Measurements from ENCODE around the gene MIA. TPM values are rescaled to one million over a fixed set of nuclear protein-coding genes. Genes with fewer than 3 reads are reported as not detected.

MIA gene
- polyA plus RNA-seq, 1 donor from 2014 or later: 1.8 TPM

- no peak overlapping the region for H3K9ac ChIP-seq (ENCODE audit: low read length)
- peak overlapping the region; percentile 92 for H3K4me3 ChIP-seq (ENCODE audit: low read length)
These were observed 29.5 kb downstream of the MIA start for GRCh38 chr19:40804783-40805242.

DNA sequence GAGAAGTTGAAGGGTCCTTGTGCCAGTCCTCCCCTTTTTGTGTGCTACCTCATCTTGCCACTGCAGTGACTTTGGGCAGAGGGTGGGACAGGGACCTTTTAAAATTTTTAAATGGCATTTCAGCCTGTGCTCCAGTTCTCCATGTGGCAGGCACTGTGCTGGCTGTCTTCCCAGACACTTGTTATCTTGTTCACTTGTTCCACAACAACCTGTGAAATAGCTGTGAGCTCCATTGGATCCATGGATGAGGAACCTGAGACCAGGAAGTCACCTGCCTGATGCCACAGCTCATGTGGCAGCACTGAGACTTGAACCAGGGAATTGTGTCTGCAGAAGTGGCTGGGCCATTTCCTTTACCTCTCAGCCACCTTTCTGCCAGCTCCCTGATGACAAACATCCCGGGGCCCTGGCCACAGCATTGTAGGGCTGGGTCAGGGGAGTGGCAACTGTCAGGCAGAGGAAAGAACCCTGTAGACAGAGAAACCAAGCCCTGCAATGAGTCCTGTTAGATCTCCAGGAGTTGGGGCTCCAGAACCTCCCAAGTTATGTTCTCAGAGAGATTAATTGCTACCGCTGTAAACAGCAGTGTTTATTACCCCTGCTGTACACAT lies 30.0 kb downstream of the MIA start:
- peak overlapping the region; percentile 92 for H3K4me3 ChIP-seq (ENCODE audit: low read length)
- no peak overlapping the region for H2AFZ ChIP-seq (ENCODE audit: low read depth, low read length)
- peaks cover 3% of the 10 kb centered on the region for H3K36me3 ChIP-seq (ENCODE audit: insufficient read depth, low read length)
- peaks cover 10% of the 10 kb centered on the region for H4K20me1 ChIP-seq (ENCODE audit: insufficient read depth)
- H3K9ac ChIP-seq (ENCODE audit: low read length): no peak overlapping the region
- no peak for TF ChIP-seq RAD21 (conservative IDR thresholded peaks at IDR 0.05)
- TF ChIP-seq TAF1 (IDR thresholded peaks at IDR 0.05; ENCODE audit: low read depth): no peak
- no peak for TF ChIP-seq POLR2AphosphoS5 (IDR thresholded peaks at IDR 0.05)
- no peaks in the 10 kb centered on the region for H3K9me3 ChIP-seq (ENCODE audit: low read length)
- H3K79me2 ChIP-seq (replicated peaks; ENCODE audit: insufficient read depth, low read length): peaks cover 62% of the 10 kb centered on the region
- no peaks in the 10 kb centered on the region for H3K9me2 ChIP-seq (ENCODE audit: insufficient read depth, low read length)
- H3F3A ChIP-seq (ENCODE audit: insufficient read depth, low read length, poor library complexity, severe bottlenecking): no peaks in the 10 kb centered on the region
- H3K27me3 ChIP-seq (ENCODE audit: insufficient read depth, low read depth, low read length): no peaks in the 10 kb centered on the region
- peak overlapping the region; percentile 85 for H3K27ac ChIP-seq (ENCODE audit: low read length)
- no peak overlapping the region for H3K4me2 ChIP-seq (ENCODE audit: low read length)

More at GRCh38 chr19:40804783-40805242, 29.5 kb downstream of the MIA start:
- H2AFZ ChIP-seq (ENCODE audit: low read depth, low read length): no peak overlapping the region
- H4K20me1 ChIP-seq (ENCODE audit: insufficient read depth): peaks cover 10% of the 10 kb centered on the region
- H3K9me2 ChIP-seq (ENCODE audit: insufficient read depth, low read length): no peaks in the 10 kb centered on the region
- H3K79me2 ChIP-seq (replicated peaks; ENCODE audit: insufficient read depth, low read length): peaks cover 68% of the 10 kb centered on the region
- no peaks in the 10 kb centered on the region for H3K27me3 ChIP-seq (ENCODE audit: insufficient read depth, low read depth, low read length)
- TF ChIP-seq RAD21 (conservative IDR thresholded peaks at IDR 0.05) (no peak), CTCF (IDR thresholded peaks at IDR 0.05; ENCODE audit: poor library complexity, severe bottlenecking) (peak; percentile 29)
- no peak overlapping the region for H3K27ac ChIP-seq (ENCODE audit: low read length)
- peaks cover 3% of the 10 kb centered on the region for H3K36me3 ChIP-seq (ENCODE audit: insufficient read depth, low read length)
- H3K4me2 ChIP-seq (ENCODE audit: low read length): no peak overlapping the region
- H3K9me3 ChIP-seq (ENCODE audit: low read length): no peaks in the 10 kb centered on the region
- H3F3A ChIP-seq (ENCODE audit: insufficient read depth, low read length, poor library complexity, severe bottlenecking): no peaks in the 10 kb centered on the region

DNA sequence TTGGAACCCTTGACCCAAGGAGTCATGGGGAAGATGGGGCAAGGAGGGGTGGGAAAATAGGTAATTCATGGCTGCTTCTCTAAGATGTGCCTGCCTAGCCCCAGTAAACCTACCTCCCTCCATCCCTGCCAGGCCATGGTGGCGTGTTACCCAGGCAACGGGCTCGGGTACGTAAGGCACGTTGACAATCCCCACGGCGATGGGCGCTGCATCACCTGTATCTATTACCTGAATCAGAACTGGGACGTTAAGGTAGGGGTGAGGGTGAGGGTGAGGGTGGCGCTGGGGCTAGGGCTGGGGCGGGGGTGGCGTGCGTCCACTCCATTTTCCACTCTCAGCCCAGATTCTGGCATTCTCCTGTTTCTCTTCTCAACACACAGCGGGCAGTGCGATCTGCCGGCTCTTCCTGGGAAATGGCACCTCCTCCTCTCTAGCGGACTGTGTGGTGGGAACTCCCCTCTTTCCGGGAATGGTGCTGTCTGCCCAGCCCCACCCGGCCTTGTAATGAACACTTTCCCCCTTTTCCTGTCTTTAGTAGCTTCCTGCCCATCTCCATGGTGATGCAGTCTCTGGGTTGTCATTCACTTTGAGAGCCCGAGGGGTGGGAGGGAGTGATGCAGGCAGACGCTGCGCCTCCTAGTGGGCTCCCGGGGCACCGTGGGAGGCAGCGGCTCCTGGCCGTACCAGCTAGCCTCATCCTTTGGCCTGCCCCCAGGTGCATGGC lies 31.3 kb downstream of the MIA start:
- Histone ChIP-seq H3K27ac (ENCODE audit: low read length) (peak overlapping the region; percentile 85), H3F3A (ENCODE audit: insufficient read depth, low read length, poor library complexity, severe bottlenecking) (no peaks in the 10 kb centered on the region), H2AFZ (ENCODE audit: low read depth, low read length) (no peak overlapping the region), H3K9me2 (ENCODE audit: insufficient read depth, low read length) (no peaks in the 10 kb centered on the region), H3K27me3 (ENCODE audit: insufficient read depth, low read depth, low read length) (no peaks in the 10 kb centered on the region), H3K9ac (ENCODE audit: low read length) (peak overlapping the region; percentile 59), H3K36me3 (ENCODE audit: insufficient read depth, low read length) (peaks cover 3% of the 10 kb centered on the region), H3K4me2 (ENCODE audit: low read length) (peak overlapping the region; percentile 36), H3K9me3 (ENCODE audit: low read length) (no peaks in the 10 kb centered on the region), H3K4me3 (ENCODE audit: low read length) (peak overlapping the region; percentile 92), H4K20me1 (ENCODE audit: insufficient read depth) (peaks cover 10% of the 10 kb centered on the region), H3K79me2 (replicated peaks; ENCODE audit: insufficient read depth, low read length) (peaks cover 50% of the 10 kb centered on the region)
- TF ChIP-seq SMC3 (conservative IDR thresholded peaks at IDR 0.05; ENCODE audit: poor library complexity) (peak; percentile 91), TAF1 (IDR thresholded peaks at IDR 0.05; ENCODE audit: low read depth) (no peak), RAD21 (conservative IDR thresholded peaks at IDR 0.05) (peak; percentile 75), POLR2AphosphoS5 (IDR thresholded peaks at IDR 0.05) (peak; percentile 68), MXI1 (conservative IDR thresholded peaks at IDR 0.05; ENCODE audit: poor library complexity, severe bottlenecking) (peak; percentile 72), EP300 (conservative IDR thresholded peaks at IDR 0.05; ENCODE audit: poor library complexity, severe bottlenecking) (peak; percentile 82), CTCF (IDR thresholded peaks at IDR 0.05; ENCODE audit: poor library complexity, severe bottlenecking) (peak; percentile 99), EZH2 (IDR thresholded peaks at IDR 0.05; ENCODE audit: borderline replicate concordance, insufficient read depth, low read length, poor library complexity, severe bottlenecking) (no peak)
- TF ChIP-seq, protein P1, sequence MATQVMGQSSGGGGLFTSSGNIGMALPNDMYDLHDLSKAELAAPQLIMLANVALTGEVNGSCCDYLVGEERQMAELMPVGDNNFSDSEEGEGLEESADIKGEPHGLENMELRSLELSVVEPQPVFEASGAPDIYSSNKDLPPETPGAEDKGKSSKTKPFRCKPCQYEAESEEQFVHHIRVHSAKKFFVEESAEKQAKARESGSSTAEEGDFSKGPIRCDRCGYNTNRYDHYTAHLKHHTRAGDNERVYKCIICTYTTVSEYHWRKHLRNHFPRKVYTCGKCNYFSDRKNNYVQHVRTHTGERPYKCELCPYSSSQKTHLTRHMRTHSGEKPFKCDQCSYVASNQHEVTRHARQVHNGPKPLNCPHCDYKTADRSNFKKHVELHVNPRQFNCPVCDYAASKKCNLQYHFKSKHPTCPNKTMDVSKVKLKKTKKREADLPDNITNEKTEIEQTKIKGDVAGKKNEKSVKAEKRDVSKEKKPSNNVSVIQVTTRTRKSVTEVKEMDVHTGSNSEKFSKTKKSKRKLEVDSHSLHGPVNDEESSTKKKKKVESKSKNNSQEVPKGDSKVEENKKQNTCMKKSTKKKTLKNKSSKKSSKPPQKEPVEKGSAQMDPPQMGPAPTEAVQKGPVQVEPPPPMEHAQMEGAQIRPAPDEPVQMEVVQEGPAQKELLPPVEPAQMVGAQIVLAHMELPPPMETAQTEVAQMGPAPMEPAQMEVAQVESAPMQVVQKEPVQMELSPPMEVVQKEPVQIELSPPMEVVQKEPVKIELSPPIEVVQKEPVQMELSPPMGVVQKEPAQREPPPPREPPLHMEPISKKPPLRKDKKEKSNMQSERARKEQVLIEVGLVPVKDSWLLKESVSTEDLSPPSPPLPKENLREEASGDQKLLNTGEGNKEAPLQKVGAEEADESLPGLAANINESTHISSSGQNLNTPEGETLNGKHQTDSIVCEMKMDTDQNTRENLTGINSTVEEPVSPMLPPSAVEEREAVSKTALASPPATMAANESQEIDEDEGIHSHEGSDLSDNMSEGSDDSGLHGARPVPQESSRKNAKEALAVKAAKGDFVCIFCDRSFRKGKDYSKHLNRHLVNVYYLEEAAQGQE (IDR thresholded peaks at IDR 0.05; ENCODE audit: borderline replicate concordance): no peak
